ENCODE measurements around the gene CEL. TPM values are rescaled to one million over a fixed set of nuclear protein-coding genes. Genes with fewer than 3 reads are reported as not detected.
A peak's percentile ranks its signal among the peaks of the same experiment; 100 is the strongest.

CEL gene
- total RNA-seq, 5 donors from 2014 or later (not counting 1 experiment from before 2014, with no cell fraction given): 0.28 to 9.0 (median 7.9) TPM

DNA sequence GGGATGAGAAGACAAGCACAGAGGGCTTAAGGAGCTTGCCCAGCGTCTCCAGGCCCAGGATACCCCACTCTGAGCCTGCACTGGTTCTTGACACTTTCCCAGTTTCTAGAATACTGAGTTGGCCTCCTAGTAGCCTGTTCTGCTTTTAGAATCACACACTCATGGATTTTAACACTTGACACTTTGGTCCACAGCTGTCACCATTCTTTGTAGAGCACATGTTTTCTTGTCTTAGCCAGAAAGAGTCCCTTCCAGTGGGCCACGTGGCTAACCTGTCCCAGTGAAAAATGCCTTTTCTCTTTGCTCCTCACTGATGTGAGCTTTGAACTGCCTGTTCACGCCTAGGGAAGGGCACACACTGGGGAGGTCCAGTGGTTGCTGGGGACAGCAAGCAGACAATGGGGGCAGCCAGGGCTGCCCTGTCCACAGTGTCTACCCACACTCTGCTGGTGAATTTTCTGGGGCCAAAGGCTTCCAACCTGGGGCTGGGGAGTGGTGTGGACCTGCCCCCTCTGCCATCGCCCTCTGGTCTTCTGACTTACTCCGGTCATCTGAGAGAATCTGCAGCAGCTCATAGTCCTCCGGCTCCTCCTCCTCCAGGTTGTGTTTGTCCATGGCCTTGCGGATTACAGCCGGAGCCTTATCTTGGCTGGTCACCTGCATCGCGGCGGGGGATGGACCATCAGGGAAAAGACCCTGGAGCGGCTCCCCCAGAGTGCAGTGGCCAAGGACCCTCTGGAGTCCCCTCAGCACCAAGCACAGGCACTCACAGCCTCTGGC, 38.1 kb downstream of the CEL start:
- peaks cover 7 to 15% (median 15%) of the 10 kb centered on the region in 3 donors for H3K9me3 Mint-ChIP-seq
- POLR2A ChIA-PET: no interaction called here
- Histone ChIP-seq H3K27me3 (replicated peaks in 1 of 2; ENCODE audit: control insufficient read depth in 2 of 2, extremely low read depth in 1 of 2, insufficient read depth in 2 of 2, low read length in 1 of 2) (no peaks in the 10 kb centered on the region), H3K27ac (ENCODE audit: low read length) (no peak overlapping the region), H3K9me3 (peaks cover 2% of the 10 kb centered on the region), H3K4me1 (ENCODE audit: control insufficient read depth in 1 of 2, extremely low read depth in 1 of 2, insufficient read depth in 2 of 2, low read length in 2 of 2) (peaks cover 0 to 8% of the 10 kb centered on the region in 2 experiments), H3K4me3 (ENCODE audit: control insufficient read depth in 1 of 2, extremely low read depth in 1 of 2, low read length in 1 of 2) (no peak overlapping the region), H3K36me3 (ENCODE audit: control insufficient read depth in 2 of 2, extremely low read depth in 1 of 2, insufficient read depth in 1 of 2, low read length in 1 of 2) (peaks cover 27 to 75% of the 10 kb centered on the region in 2 donors)
- peaks cover 0 to 2% (median 0%) of the 10 kb centered on the region in 3 donors for H3K4me1 Mint-ChIP-seq
- ATAC-seq (replicated peaks in 1 of 4): no peak
- H3K36me3 Mint-ChIP-seq: peaks cover 65% of the 10 kb centered on the region
- H3K27ac Mint-ChIP-seq: no peak overlapping the region
- 97% methylated on average over 12 of the region's 12 CpGs for WGBS (ENCODE audit: insufficient coverage)
- H3K4me3 Mint-ChIP-seq: no peak overlapping the region
- DNase-seq: no peak
- CTCF ChIA-PET: no interaction called here
- no peaks in the 10 kb centered on the region for H3K27me3 Mint-ChIP-seq

DNA sequence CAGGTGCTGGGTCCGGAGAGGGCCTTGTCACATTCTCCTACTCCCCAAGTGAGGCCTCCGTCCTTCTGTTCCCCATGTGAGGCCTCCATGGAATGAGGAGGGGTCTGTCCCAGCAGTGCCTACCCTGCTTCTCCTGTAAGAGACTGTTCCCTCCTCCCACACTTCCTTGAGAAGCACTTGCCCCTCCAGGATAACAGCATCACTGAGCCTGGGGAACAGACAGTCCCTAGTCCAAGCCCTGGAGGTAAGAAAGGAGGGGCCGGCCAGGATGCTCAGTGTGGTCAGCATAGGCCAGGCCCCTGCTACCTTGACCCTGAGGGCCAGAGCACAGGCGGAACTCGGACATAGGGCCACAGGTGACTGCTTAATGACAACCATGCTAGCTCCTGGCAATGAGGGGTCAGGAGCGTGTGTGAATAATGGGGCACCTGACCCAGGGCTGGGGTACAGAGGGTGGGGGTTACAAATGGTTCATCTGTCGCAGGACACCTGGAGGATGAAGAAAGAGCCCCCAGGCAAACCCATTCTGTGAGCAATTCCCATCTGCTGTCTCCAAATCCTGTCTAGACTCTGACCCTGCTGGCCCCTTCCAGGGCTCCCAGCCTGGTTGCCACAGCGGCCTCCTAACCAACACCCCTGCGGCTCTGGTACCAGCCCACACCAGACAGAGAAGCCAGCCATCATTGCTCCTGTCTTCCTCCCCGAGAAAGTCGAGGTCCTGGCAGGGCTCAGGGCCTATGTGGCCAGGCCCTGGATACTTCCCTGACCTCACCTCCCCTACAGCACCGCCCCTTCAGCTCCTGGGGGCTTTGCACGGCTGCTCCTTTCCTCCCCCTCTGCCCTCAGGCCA, 39.0 kb downstream of the CEL start:
- peaks cover 63% of the 10 kb centered on the region for H3K36me3 Mint-ChIP-seq
- ChIA-PET CTCF (no interaction called here), POLR2A (no interaction called here)
- Histone ChIP-seq H3K4me1 (ENCODE audit: control insufficient read depth in 1 of 2, extremely low read depth in 1 of 2, insufficient read depth in 2 of 2, low read length in 2 of 2) (peaks cover 0 to 8% of the 10 kb centered on the region in 2 experiments), H3K4me3 (ENCODE audit: control insufficient read depth in 1 of 2, extremely low read depth in 1 of 2, low read length in 1 of 2) (no peak overlapping the region), H3K36me3 (ENCODE audit: control insufficient read depth in 2 of 2, extremely low read depth in 1 of 2, insufficient read depth in 1 of 2, low read length in 1 of 2) (peaks cover 31 to 81% of the 10 kb centered on the region in 2 donors), H3K27ac (ENCODE audit: low read length) (no peak overlapping the region), H3K27me3 (replicated peaks in 1 of 2; ENCODE audit: control insufficient read depth in 2 of 2, extremely low read depth in 1 of 2, insufficient read depth in 2 of 2, low read length in 1 of 2) (no peaks in the 10 kb centered on the region), H3K9me3 (peaks cover 2% of the 10 kb centered on the region)
- no peak overlapping the region for H3K27ac Mint-ChIP-seq
- peaks cover 0 to 2% (median 0%) of the 10 kb centered on the region in 3 donors for H3K4me1 Mint-ChIP-seq
- WGBS (ENCODE audit: insufficient coverage): 95% methylated on average over 11 of the region's 13 CpGs
- DNase-seq: no peak
- ATAC-seq (replicated peaks in 1 of 4): no peak
- no peak overlapping the region for H3K4me3 Mint-ChIP-seq
- peaks cover 7 to 10% (median 10%) of the 10 kb centered on the region in 3 donors for H3K9me3 Mint-ChIP-seq
- H3K27me3 Mint-ChIP-seq: no peaks in the 10 kb centered on the region

DNA sequence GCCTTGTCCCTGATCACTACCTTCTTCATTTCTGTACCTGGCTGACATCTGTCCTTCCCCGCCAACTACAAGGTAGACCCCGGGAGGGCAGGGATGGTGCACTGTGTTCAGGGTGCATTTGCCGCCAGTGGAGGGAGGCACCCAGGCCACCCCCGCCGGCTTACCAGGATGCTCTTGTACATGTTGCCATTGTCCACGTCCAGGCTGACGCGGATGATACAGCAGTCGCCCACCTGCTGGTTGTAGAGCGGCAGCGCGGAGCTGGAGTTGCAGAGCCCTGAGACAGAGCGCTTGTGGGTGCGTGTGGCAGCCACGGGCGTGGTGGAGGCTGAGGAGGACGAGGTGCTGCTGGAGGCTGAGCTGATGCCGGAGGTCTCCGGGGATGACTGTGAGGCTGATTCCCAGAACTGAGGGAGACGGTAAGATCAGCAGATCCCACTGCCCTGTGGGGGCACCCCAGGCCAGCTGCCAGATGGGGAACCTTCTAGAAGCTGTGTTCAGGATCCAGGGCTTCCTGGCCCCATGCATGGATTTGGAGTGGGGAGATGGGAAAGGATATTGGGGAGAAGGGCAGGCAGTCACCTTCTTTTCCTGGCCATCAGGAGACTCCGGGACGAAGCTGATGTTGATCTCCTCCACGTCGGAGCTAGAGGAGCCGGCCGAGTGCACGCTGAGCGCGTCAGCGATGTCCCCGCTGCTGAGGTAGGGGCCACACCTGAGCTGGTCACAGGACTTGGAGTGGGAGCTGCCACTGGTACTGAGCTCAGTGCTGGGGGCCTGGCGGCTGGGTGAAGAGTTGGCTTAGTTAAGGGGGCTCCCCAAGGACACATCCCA, 39.8 kb downstream of the CEL start:
- Histone ChIP-seq H3K27me3 (replicated peaks in 1 of 2; ENCODE audit: control insufficient read depth in 2 of 2, extremely low read depth in 1 of 2, insufficient read depth in 2 of 2, low read length in 1 of 2) (no peaks in the 10 kb centered on the region), H3K9me3 (no peaks in the 10 kb centered on the region), H3K4me3 (ENCODE audit: control insufficient read depth in 1 of 2, extremely low read depth in 1 of 2, low read length in 1 of 2) (no peak overlapping the region), H3K36me3 (ENCODE audit: control insufficient read depth in 2 of 2, extremely low read depth in 1 of 2, insufficient read depth in 1 of 2, low read length in 1 of 2) (peaks cover 39 to 89% of the 10 kb centered on the region in 2 donors), H3K4me1 (ENCODE audit: control insufficient read depth in 1 of 2, extremely low read depth in 1 of 2, insufficient read depth in 2 of 2, low read length in 2 of 2) (peaks cover 0 to 8% of the 10 kb centered on the region in 2 experiments), H3K27ac (ENCODE audit: low read length) (no peak overlapping the region)
- no peak for DNase-seq
- 96% methylated on average over 24 of the region's 32 CpGs for WGBS (ENCODE audit: insufficient coverage)
- Mint-ChIP-seq H3K27me3 (no peaks in the 10 kb centered on the region), H3K9me3 (peaks cover 0 to 2% (median 2%) of the 10 kb centered on the region in 3 donors), H3K4me1 (peaks cover 0 to 2% (median 0%) of the 10 kb centered on the region in 3 donors), H3K36me3 (peaks cover 60% of the 10 kb centered on the region), H3K4me3 (no peak overlapping the region), H3K27ac (no peak overlapping the region)
- ChIA-PET POLR2A (no interaction called here), CTCF (interaction anchor here (0.9 to 2.8 kb wide), 2 partner anchors 43 to 58 kb away, joined by 3 to 13 read pairs; no protein-coding TSS in a partner anchor)
- no peak for ATAC-seq (replicated peaks in 1 of 4)

DNA sequence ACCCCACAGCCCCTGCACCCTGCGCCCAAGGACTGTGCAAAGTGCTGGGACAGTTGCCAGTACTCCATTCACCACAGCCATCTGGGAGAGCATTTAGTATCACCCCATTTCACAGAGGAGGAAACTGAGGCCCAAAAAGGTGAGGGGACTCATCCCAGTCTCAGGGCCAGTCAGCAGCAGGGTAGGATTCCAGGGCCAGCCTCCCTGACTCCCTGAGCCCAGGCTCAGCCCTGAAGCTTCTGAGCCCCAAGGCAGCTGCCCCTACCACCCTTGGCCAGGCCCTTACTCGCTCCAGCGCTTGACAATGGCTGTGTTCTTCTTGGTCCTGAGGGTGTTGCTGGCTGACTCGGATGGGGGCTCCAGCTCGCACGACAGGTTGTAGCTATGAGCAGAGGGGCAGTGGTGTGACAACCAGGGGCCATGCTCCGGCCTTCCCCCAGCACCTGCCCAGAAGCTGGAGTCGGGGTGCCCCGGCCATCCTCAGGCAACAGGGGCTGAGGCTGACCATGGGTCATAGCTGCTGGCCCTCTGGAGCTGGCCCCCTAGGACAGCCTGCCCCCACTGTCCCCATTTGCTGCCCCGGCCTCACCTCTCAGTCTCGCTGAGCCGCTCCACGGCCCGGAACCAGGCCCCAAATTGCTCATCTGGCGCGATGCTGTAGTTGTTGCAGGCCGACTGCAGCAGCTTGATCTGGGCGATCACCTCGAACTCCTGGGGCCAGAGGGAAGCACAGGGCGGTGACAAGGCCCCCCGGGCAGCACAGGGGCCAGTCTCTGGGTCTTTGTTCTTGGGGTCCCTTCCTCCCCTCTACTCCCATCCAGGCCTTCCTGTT, 40.6 kb downstream of the CEL start:
- H3K36me3 Mint-ChIP-seq: peaks cover 58% of the 10 kb centered on the region
- DNase-seq: no peak

DNA sequence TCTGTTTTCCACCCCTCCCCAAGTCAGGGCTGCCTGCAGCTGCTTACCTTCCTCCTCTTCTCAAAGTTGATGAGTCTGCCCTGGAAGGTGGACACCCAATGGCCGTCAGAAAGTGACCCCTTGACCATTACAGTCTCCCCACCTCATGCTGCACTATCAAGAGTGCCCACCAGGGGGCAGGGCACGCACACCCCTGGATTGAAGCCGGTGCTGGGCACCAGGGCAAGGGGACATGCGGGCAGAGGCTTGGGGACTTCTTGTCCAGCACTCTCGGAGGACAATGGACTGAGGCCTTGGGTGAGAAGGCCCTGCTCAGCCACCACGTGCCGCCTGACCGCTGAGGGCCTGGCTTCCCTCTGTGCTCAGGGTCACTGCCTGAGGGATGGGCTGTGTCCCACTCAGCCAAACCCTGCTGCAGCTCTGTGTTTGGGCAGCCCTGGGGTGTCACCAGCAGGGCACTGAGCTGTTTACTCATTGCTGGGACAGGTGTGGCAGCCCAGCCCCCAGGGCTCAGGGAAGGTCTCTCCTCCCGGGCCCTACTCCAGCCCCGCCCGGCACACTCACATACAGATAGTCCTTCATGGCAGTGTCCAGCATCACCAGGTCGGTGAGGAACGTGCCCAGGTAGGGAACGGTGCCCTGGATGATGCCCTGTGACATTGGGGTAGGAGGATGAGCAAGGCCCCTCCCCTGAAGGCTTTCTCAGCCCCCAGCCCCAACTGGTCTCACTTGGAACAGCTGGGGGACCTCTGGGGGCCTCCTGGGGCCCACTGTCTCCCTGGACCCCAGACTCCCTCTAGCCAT, 41.6 kb downstream of the CEL start:
- ATAC-seq (replicated peaks in 1 of 4): peak; percentile 46 to 72 (median 52)
- POLR2A ChIA-PET: no interaction called here

More for the DNA sequence above, 40.6 kb downstream of the CEL start:
- H3K27me3 Mint-ChIP-seq: no peaks in the 10 kb centered on the region
- H3K4me3 Mint-ChIP-seq: no peak overlapping the region
- H3K4me1 Mint-ChIP-seq: peaks cover 0 to 2% (median 0%) of the 10 kb centered on the region in 3 donors
- no peaks in the 10 kb centered on the region for H3K27me3 ChIP-seq (replicated peaks in 1 of 2; ENCODE audit: control insufficient read depth in 2 of 2, extremely low read depth in 1 of 2, insufficient read depth in 2 of 2, low read length in 1 of 2)
- CTCF ChIA-PET: interaction anchor here (0.9 to 2.8 kb wide), 4 partner anchors 42 to 57 kb away, joined by 3 to 13 read pairs (median 8); no protein-coding TSS in a partner anchor
- WGBS (ENCODE audit: insufficient coverage): 97% methylated on average over 14 of the region's 21 CpGs
- peak overlapping the region; percentile 29 for H3K27ac ChIP-seq (ENCODE audit: low read length)
- H3K4me1 ChIP-seq (ENCODE audit: control insufficient read depth in 1 of 2, extremely low read depth in 1 of 2, insufficient read depth in 2 of 2, low read length in 2 of 2): peaks cover 0 to 8% of the 10 kb centered on the region in 2 experiments
- H3K9me3 ChIP-seq: no peaks in the 10 kb centered on the region
- POLR2A ChIA-PET: no interaction called here
- no peak overlapping the region for H3K4me3 ChIP-seq (ENCODE audit: control insufficient read depth in 1 of 2, extremely low read depth in 1 of 2, low read length in 1 of 2)
- no peak for ATAC-seq (replicated peaks in 1 of 4)
- no peaks in the 10 kb centered on the region for H3K9me3 Mint-ChIP-seq
- peaks cover 41 to 95% of the 10 kb centered on the region in 2 donors for H3K36me3 ChIP-seq (ENCODE audit: control insufficient read depth in 2 of 2, extremely low read depth in 1 of 2, insufficient read depth in 1 of 2, low read length in 1 of 2)
- no peak overlapping the region for H3K27ac Mint-ChIP-seq

More for the DNA sequence above, 41.6 kb downstream of the CEL start:
- peak overlapping the region; percentile 29 for H3K27ac ChIP-seq (ENCODE audit: low read length)
- CTCF ChIA-PET: interaction anchor here (1.9 to 2.8 kb wide), 3 partner anchors 41 to 44 kb away, joined by 7 to 13 read pairs (median 8); no protein-coding TSS in a partner anchor
- H3K27me3 ChIP-seq (replicated peaks in 1 of 2; ENCODE audit: control insufficient read depth in 2 of 2, extremely low read depth in 1 of 2, insufficient read depth in 2 of 2, low read length in 1 of 2): no peaks in the 10 kb centered on the region
- no peak overlapping the region for H3K4me3 ChIP-seq (ENCODE audit: control insufficient read depth in 1 of 2, extremely low read depth in 1 of 2, low read length in 1 of 2)
- Mint-ChIP-seq H3K4me1 (peaks cover 0 to 2% (median 0%) of the 10 kb centered on the region in 3 donors), H3K36me3 (peaks cover 52% of the 10 kb centered on the region), H3K27ac (peak overlapping the region in 1 of 2 donors; percentile 22), H3K9me3 (no peaks in the 10 kb centered on the region), H3K4me3 (no peak overlapping the region), H3K27me3 (no peaks in the 10 kb centered on the region)
- peak in 29 of 35 experiments; percentile 17 to 68 (median 45) for DNase-seq
- 53% methylated on average over 8 of the region's 14 CpGs for WGBS (ENCODE audit: insufficient coverage)
- peaks cover 0 to 8% of the 10 kb centered on the region in 2 experiments for H3K4me1 ChIP-seq (ENCODE audit: control insufficient read depth in 1 of 2, extremely low read depth in 1 of 2, insufficient read depth in 2 of 2, low read length in 2 of 2)
- H3K9me3 ChIP-seq: no peaks in the 10 kb centered on the region
- peaks cover 39 to 95% of the 10 kb centered on the region in 2 donors for H3K36me3 ChIP-seq (ENCODE audit: control insufficient read depth in 2 of 2, extremely low read depth in 1 of 2, insufficient read depth in 1 of 2, low read length in 1 of 2)

All from T-cell (primary cell).